ENCODE measurements around the gene WRNIP1. TPM values are rescaled to one million over a fixed set of nuclear protein-coding genes. Genes with fewer than 3 reads are reported as not detected.

WRNIP1 gene
- total and polyA plus RNA-seq, 9 of the 15 experiments (the other 6 are each of a cell fraction or from before 2014, with no cell fraction given), result 13.2 to 63.6 (median 48.6) TPM

GRCh38 chr6:2794171-2794730, 29.1 kb downstream of the WRNIP1 start:
- Histone ChIP-seq H3K27ac (ENCODE audit: extremely low read depth, low read depth, low read length) (no peak overlapping the region), H4K20me1 (replicated peaks; ENCODE audit: control insufficient read depth, insufficient read depth, low read length) (no peaks in the 10 kb centered on the region), H3K9me3 (replicated peaks; ENCODE audit: control insufficient read depth, insufficient read depth, low read depth, low read length) (0 out of 2 replicates have a peak, but pooled peaks cover 4% of the 10 kb centered on the region), H3K36me3 (ENCODE audit: control insufficient read depth, insufficient read depth, low read length) (no peaks in the 10 kb centered on the region; the same call in 2 of the 3 replicates), H3K4me2 (ENCODE audit: insufficient read depth, low read length) (no peak overlapping the region), H3K4me3 (no peak overlapping the region), H3K27me3 (ENCODE audit: control insufficient read depth in 2 of 2, insufficient read depth in 2 of 2, low read length in 2 of 2) (no peaks in the 10 kb centered on the region), H3K9me1 (ENCODE audit: control insufficient read depth, insufficient read depth, low read length) (no peaks in the 10 kb centered on the region), H3K4me1 (replicated peaks in 1 of 2; ENCODE audit: control insufficient read depth in 2 of 2, insufficient read depth in 2 of 2, low read length in 2 of 2) (peaks cover 2 to 13% of the 10 kb centered on the region in 2 experiments), H3K79me2 (ENCODE audit: control insufficient read depth, insufficient read depth, low read length) (no peaks in the 10 kb centered on the region), H3K9ac (ENCODE audit: insufficient read depth in 1 of 2, low read depth in 2 of 2, low read length in 2 of 2) (no peak overlapping the region), H2AFZ (ENCODE audit: low read depth, low read length) (no peak overlapping the region)
- FAIRE-seq (no peak), ATAC-seq (no peak), DNase-seq (ENCODE audit: extremely low read depth in 1 of 4, low spot score in 3 of 4) (no peak)
- POLR2A ChIA-PET, result interaction anchor here (1.5 kb wide), 1 partner anchor 11 kb away, joined by 4 read pairs; no protein-coding TSS in a partner anchor
- in situ Hi-C loops (cut with MboI) (no loop called here), intact Hi-C loops (cut with micrococcal nuclease) (loop anchor here (5.0 kb wide), 2 partner anchors 57 to 118 kb away; no protein-coding TSS in a partner anchor)
- peak; percentile 80 for TF ChIP-seq ZNF316 (IDR thresholded peaks at IDR 0.05)
- TF ChIP-seq SIRT6 (IDR thresholded peaks at IDR 0.05; ENCODE audit: low read depth, low read length), result no peak
- TF ChIP-seq ZNF384 (IDR thresholded peaks at IDR 0.05; ENCODE audit: low read depth, low read length), result no peak
- no peak for TF ChIP-seq ZNF239 (CRISPR knock-in tag; IDR thresholded peaks at IDR 0.05)
- TF ChIP-seq TRIM24 (IDR thresholded peaks at IDR 0.05), result peak in 1 of 2 experiments; percentile 78; a peak in 2 of 4 replicates
- no peak for TF ChIP-seq SNIP1 (IDR thresholded peaks at IDR 0.05; ENCODE audit: low read depth)
- no peak for TF ChIP-seq ZSCAN32 (CRISPR knock-in tag; IDR thresholded peaks at IDR 0.05)
- TF ChIP-seq PRDM10 (IDR thresholded peaks at IDR 0.05; ENCODE audit: partially characterized antibody), result peak; percentile 20
- CTCF ChIA-PET (ENCODE audit: low intra/inter-chr PET ratio), result no interaction called here
- BruUV-seq (replicated peaks), result no TSS peak
- WGBS (ENCODE audit: insufficient coverage, low coverage, missing lambda C conversion rate), result 61% methylated on average over 5 of the region's 5 CpGs
